Measurements from ENCODE around the gene RNF157.
"Not testable (repeated sequence)": the region's sequence is repeated elsewhere in the genome, so short reads cannot be mapped to it uniquely, and the experiment has no call there.

Gene RNF157

GRCh38 chr17:76252967-76253766 lies 12.9 kb upstream of the RNF157 start:
- not testable (repeated sequence) for DNase-seq

- DNase-seq: no peak
Observed at GRCh38 chr17:76252040-76252954, 12.0 kb upstream of the RNF157 start.

- DNase-seq: no peak
Observed at GRCh38 chr17:76251478-76252039, 11.3 kb upstream of the RNF157 start.

- no peak for DNase-seq
Observed at GRCh38 chr17:76250141-76250540, 9.8 kb upstream of the RNF157 start.

- no peak for DNase-seq
Observed at GRCh38 chr17:76248013-76248782, 7.9 kb upstream of the RNF157 start.

- no peak for DNase-seq
Observed at GRCh38 chr17:76247304-76247703, 7.0 kb upstream of the RNF157 start.

GRCh38 chr17:76246080-76247066 lies 6.1 kb upstream of the RNF157 start:
- DNase-seq: no peak

- not testable (repeated sequence) for DNase-seq
Observed at GRCh38 chr17:76244721-76245120, 4.4 kb upstream of the RNF157 start.

GRCh38 chr17:76243826-76244679 lies 3.8 kb upstream of the RNF157 start:
- no peak for DNase-seq

GRCh38 chr17:76241691-76242255 lies 1.5 kb upstream of the RNF157 start:
- no peak for DNase-seq

- DNase-seq: no peak
Observed at GRCh38 chr17:76241204-76241538, 878 bp upstream of the RNF157 start.

- DNase-seq: no peak
Observed at GRCh38 chr17:76239538-76240274, 587 bp downstream of the RNF157 start.

GRCh38 chr17:76238847-76239537 lies 1.3 kb downstream of the RNF157 start:
- no peak for DNase-seq

- DNase-seq: no peak
Observed at GRCh38 chr17:76237859-76238313, 2.4 kb downstream of the RNF157 start.

GRCh38 chr17:76236603-76237002 lies 3.7 kb downstream of the RNF157 start:
- no peak for DNase-seq

- no peak for DNase-seq
Observed at GRCh38 chr17:76235883-76236282, 4.4 kb downstream of the RNF157 start.

- no peak for DNase-seq
Observed at GRCh38 chr17:76234354-76234679, 6.0 kb downstream of the RNF157 start.

- no peak for DNase-seq
Observed at GRCh38 chr17:76233588-76234353, 6.5 kb downstream of the RNF157 start.

All from activated CD8-positive, alpha-beta memory T cell treated with anti-CD3 and anti-CD28 coated beads, Interleukin-2, amount 50 U/mL, for 4 hours (primary cell).